Omental fat pad (tissue), 4 donors: Measurements from ENCODE around the gene CYSRT1. TPM values are rescaled to one million over a fixed set of nuclear protein-coding genes. Genes with fewer than 3 reads are reported as not detected.

Experiments used
- ATAC-seq: fragments of 150-250 bp; one replicate; pipeline ENCODE4 v1.9.1; 2016; ENCODE audit warnings: mild to moderate bottlenecking, moderate library complexity; ENCODE audit not compliant: low FRiP score
- DNase-seq: peaks from one replicate; pipeline ENCODE4 v3.0.0-alpha.2; 2019; ENCODE audit warnings: low spot score
- CTCF ChIP-seq, 3 donors: fragments of 450-650 bp; IDR thresholded peaks; one replicate each; pipeline ENCODE4 v1.5.1; 2016 to 2017; ENCODE audit warnings: antibody characterized with exemption in 3 of 3, mild to moderate bottlenecking in 3 of 3, moderate library complexity in 2 of 3
- total RNA-seq, 4 donors: library from RNA; depleted of rRNA; stranded (reverse); fragments of >200 nt; gene quantifications; one replicate each; pipeline ENCODE4 v1.1.0, GENCODE V29; 2016

CYSRT1 gene
- total RNA-seq, 4 donors from 2014 or later = 0.36 to 0.65 (median 0.38) TPM; not detected in 1

- no peak for TF ChIP-seq CTCF (IDR thresholded peaks at IDR 0.05)
- ATAC-seq (no peak), DNase-seq (no peak)
Observed at GRCh38 chr9:137179761-137180160, 45.2 kb upstream of the CYSRT1 start.

GRCh38 chr9:137180491-137180890 lies 44.5 kb upstream of the CYSRT1 start:
- ATAC-seq (no peak), DNase-seq (no peak)
- TF ChIP-seq CTCF (IDR thresholded peaks at IDR 0.05) = no peak

GRCh38 chr9:137181680-137182079 lies 43.3 kb upstream of the CYSRT1 start:
- no peak for TF ChIP-seq CTCF (IDR thresholded peaks at IDR 0.05)
- ATAC-seq (no peak), DNase-seq (no peak)

- DNase-seq (no peak), ATAC-seq (no peak)
- no peak for TF ChIP-seq CTCF (IDR thresholded peaks at IDR 0.05)
Observed at GRCh38 chr9:137182836-137183235, 42.1 kb upstream of the CYSRT1 start.

GRCh38 chr9:137183980-137184595 lies 40.9 kb upstream of the CYSRT1 start:
- ATAC-seq = no peak
- TF ChIP-seq CTCF (IDR thresholded peaks at IDR 0.05) = no peak
- no peak for DNase-seq

- no peak for ATAC-seq
- no peak for DNase-seq
- TF ChIP-seq CTCF (IDR thresholded peaks at IDR 0.05) = no peak
Observed at GRCh38 chr9:137184881-137185660, 39.9 kb upstream of the CYSRT1 start.

- ATAC-seq = no peak
Observed at GRCh38 chr9:137185921-137186320, 39.1 kb upstream of the CYSRT1 start.

More at GRCh38 chr9:137185921-137186320, 39.1 kb upstream of the CYSRT1 start:
- no peak for DNase-seq
- no peak for TF ChIP-seq CTCF (IDR thresholded peaks at IDR 0.05)
